Measurements from ENCODE around the gene CLSTN3. TPM values are rescaled to one million over a fixed set of nuclear protein-coding genes. Genes with fewer than 3 reads are reported as not detected.

CLSTN3 gene
- total RNA-seq, 1 donor: 7.6 TPM

DNA sequence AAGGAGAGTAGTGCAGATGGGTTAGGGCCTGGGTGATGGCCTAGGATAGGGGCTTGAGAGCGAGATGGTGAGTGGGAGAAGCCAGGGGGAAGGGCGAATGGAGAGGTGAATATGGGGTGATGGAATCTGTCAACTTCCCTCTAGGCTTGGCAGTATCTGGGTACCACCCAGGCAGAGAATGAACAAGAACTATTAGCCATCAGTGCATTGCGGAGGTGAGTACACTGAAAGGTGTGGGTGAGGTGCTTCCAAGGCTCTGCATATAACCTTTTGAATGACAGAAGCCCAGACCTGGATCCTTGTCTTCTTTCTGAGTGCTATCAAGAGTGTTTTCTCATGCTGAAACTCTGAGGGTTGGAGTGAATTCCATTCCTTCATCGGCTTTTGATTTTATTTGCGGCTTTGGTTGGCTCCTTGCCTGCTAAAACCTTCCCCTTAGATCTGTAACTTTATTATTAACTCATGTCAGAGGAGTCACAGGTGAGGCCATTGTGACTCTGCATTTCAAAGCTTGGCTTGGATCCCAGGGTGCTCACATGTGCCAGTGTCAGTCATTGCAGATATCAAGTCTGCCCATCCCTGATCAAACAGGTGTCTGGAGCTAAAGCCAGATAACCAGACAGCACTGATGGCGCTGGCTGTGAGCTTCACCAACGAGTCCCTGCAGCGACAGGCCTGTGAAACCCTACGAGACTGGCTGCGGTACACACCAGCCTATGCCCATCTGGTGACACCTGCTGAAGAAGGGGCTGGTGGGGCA, 77.9 kb downstream of the CLSTN3 start:
- Histone ChIP-seq H3K27me3 (ENCODE audit: insufficient read depth, low read length) (no peaks in the 10 kb centered on the region), H3K27ac (ENCODE audit: low read depth, low read length) (no peak overlapping the region), H3K79me2 (ENCODE audit: insufficient read depth, low read length) (no peaks in the 10 kb centered on the region), H3K4me2 (ENCODE audit: insufficient read depth, low read length) (no peak overlapping the region), H3K36me3 (ENCODE audit: insufficient read depth, low read length) (peaks cover 62% of the 10 kb centered on the region), H3K9me3 (ENCODE audit: low read depth, low read length) (no peaks in the 10 kb centered on the region), H2AFZ (ENCODE audit: low read length) (no peak overlapping the region), H3K4me3 (ENCODE audit: insufficient read depth, low read length) (no peak overlapping the region), H3K4me1 (ENCODE audit: insufficient read depth, low read length) (no peaks in the 10 kb centered on the region), H4K20me1 (ENCODE audit: insufficient read depth, low read length) (no peaks in the 10 kb centered on the region)
- no peak for DNase-seq (ENCODE audit: insufficient read length, low spot score, missing footprints)
- TF ChIP-seq, protein P1, sequence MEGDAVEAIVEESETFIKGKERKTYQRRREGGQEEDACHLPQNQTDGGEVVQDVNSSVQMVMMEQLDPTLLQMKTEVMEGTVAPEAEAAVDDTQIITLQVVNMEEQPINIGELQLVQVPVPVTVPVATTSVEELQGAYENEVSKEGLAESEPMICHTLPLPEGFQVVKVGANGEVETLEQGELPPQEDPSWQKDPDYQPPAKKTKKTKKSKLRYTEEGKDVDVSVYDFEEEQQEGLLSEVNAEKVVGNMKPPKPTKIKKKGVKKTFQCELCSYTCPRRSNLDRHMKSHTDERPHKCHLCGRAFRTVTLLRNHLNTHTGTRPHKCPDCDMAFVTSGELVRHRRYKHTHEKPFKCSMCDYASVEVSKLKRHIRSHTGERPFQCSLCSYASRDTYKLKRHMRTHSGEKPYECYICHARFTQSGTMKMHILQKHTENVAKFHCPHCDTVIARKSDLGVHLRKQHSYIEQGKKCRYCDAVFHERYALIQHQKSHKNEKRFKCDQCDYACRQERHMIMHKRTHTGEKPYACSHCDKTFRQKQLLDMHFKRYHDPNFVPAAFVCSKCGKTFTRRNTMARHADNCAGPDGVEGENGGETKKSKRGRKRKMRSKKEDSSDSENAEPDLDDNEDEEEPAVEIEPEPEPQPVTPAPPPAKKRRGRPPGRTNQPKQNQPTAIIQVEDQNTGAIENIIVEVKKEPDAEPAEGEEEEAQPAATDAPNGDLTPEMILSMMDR (IDR thresholded peaks at IDR 0.05; ENCODE audit: extremely low read depth, low read depth, low read length): no peak

Small RNAs within 50 kb of the gene (small RNA-seq; reads per million reads assigned to genes)
- gene RNU6-485P: not detected

Other genes starting within 250 kb of the CLSTN3 start
- gene LRRC23, start 225.5 kb upstream of the CLSTN3 start, total RNA-seq: 7.1 and 7.6 TPM in 2 replicates
- 8.5 and 13.4 TPM in 2 replicates for gene ENO2, start 215.8 kb upstream of the CLSTN3 start, total RNA-seq
- 10.3 and 14.1 TPM in 2 replicates for gene ATN1, start 202.4 kb upstream of the CLSTN3 start, total RNA-seq
- gene RNU7-1, start 186.6 kb upstream of the CLSTN3 start, total RNA-seq: not detected in 2 replicates
- gene C12orf57, start 186.3 kb upstream of the CLSTN3 start, total RNA-seq: 81.4 and 93.4 TPM in 2 replicates
- 0.29 and 0.36 TPM in 2 replicates for gene PTPN6, start 179.0 kb upstream of the CLSTN3 start, total RNA-seq
- gene PHB2, start 159.7 kb upstream of the CLSTN3 start, total RNA-seq: 161 and 168 TPM in 2 replicates
- 21.0 and 25.3 TPM in 2 replicates for gene EMG1, start 159.5 kb upstream of the CLSTN3 start, total RNA-seq
- gene LPCAT3, start 111.9 kb upstream of the CLSTN3 start, total RNA-seq: 20.3 and 23.6 TPM in 2 replicates
- gene C1S, start 69.7 kb upstream of the CLSTN3 start, total RNA-seq: 443 and 478 TPM in 2 replicates
- 313 and 330 TPM in 2 replicates for gene C1R, start 37.9 kb upstream of the CLSTN3 start, total RNA-seq
- gene C1RL, start 21.2 kb upstream of the CLSTN3 start, total RNA-seq: 63.7 and 67.5 TPM in 2 replicates
- not detected in 2 replicates for gene RBP5, start 1.5 kb upstream of the CLSTN3 start, total RNA-seq
- gene PEX5, start 59.3 kb downstream of the CLSTN3 start, total RNA-seq: 35.7 and 48.5 TPM in 2 replicates
- gene ACSM4, start 173.7 kb downstream of the CLSTN3 start, total RNA-seq: not detected in 2 replicates

Data from osteoblast (primary cell).